H1 (cell line): Measurements from ENCODE around the gene SV2C. TPM values are rescaled to one million over a fixed set of nuclear protein-coding genes. Genes with fewer than 3 reads are reported as not detected.

Experiments
- CTCF ChIA-PET: fragments of 300-600 bp; sonication (Branson Sonifier 250); formaldehyde crosslinking; loops from one replicate; lab custom pipeline; 2021; ENCODE audit not compliant: partially characterized antibody; lab: Charles Lee
- POLR2A ChIA-PET: fragments of 300-600 bp; sonication (Branson Sonifier 250); formaldehyde crosslinking; loops from one replicate; lab custom pipeline; 2021; ENCODE audit warnings: inconsistent platforms; ENCODE audit not compliant: partially characterized antibody; lab: Charles Lee
- DNase-seq, 2 experiments: peaks; one replicate each; pipeline versions ENCODE4 v3.0.0 to v3.0.0-alpha.2; 2010 to 2022; ENCODE audit warnings: low spot score in 2 of 2, low read depth in 1 of 2, mixed read lengths in 1 of 2
- FAIRE-seq: peaks from 2 replicates; lab custom pipeline; 2011; peaks lifted over from hg19 to GRCh38; lab: Jason Lieb, UNC
- H2AFZ ChIP-seq: 2 replicates; pipeline ENCODE4 v1.8.1; 2012; ENCODE audit warnings: low read length, inconsistent platforms
- H2AK5ac ChIP-seq: 2 replicates; pipeline ENCODE4 v1.6.1; 2013; ENCODE audit warnings: low read depth, low read length
- H2BK120ac ChIP-seq: replicated peaks from 2 replicates; pipeline ENCODE3; 2013; ENCODE audit warnings: low read depth, low read length, inconsistent platforms
- H2BK12ac ChIP-seq: 2 replicates; pipeline ENCODE4 v1.6.1; 2013; ENCODE audit warnings: low read depth, low read length
- H2BK15ac ChIP-seq: 2 replicates; pipeline ENCODE4 v1.6.1; 2013; ENCODE audit warnings: low read length
- H2BK20ac ChIP-seq: 2 replicates; pipeline ENCODE4 v1.6.1; 2013; ENCODE audit warnings: low read length
- H2BK5ac ChIP-seq: 2 replicates; pipeline ENCODE4 v1.6.1; 2013; ENCODE audit warnings: low read depth, low read length
- H3K14ac ChIP-seq: 2 replicates; pipeline ENCODE4 v1.6.1; 2013; ENCODE audit warnings: inconsistent platforms; ENCODE audit not compliant: insufficient read length
- H3K18ac ChIP-seq: 2 replicates; pipeline ENCODE4 v1.6.1; 2013; ENCODE audit warnings: low read length; ENCODE audit errors: extremely low read depth
- H3K23ac ChIP-seq: 2 replicates; pipeline ENCODE4 v1.6.1; 2013; ENCODE audit warnings: inconsistent platforms; ENCODE audit not compliant: insufficient read length
- H3K23me2 ChIP-seq: 2 replicates; pipeline ENCODE4 v1.6.1; 2013; ENCODE audit warnings: low read depth, low read length
- H3K27ac ChIP-seq: 2 replicates; pipeline ENCODE4 v1.6.1; 2011; ENCODE audit warnings: low read depth, low read length, inconsistent platforms
- H3K27me3 ChIP-seq, 4 experiments: replicated peaks in 1 of 4; 1 replicate in 1 of 4; 2 replicates in 3 of 4; pipeline versions ENCODE4 v1.6.1 to v1.8.1; 2011 to 2013; ENCODE audit warnings: low read length in 3 of 4, mild to moderate bottlenecking in 3 of 4, inconsistent platforms in 2 of 4, mixed read lengths in 2 of 4, moderate library complexity in 1 of 4; ENCODE audit not compliant: control insufficient read depth in 3 of 4, insufficient read depth in 3 of 4; ENCODE audit errors: extremely low read depth in 1 of 4
- H3K36me3 ChIP-seq, 4 experiments: 2 replicates each; pipeline versions ENCODE4 v1.6.1 to v1.8.1; 2011 to 2013; ENCODE audit warnings: mild to moderate bottlenecking in 4 of 4, low read length in 3 of 4, moderate library complexity in 2 of 4, control low read depth in 1 of 4, inconsistent platforms in 1 of 4; ENCODE audit not compliant: insufficient read depth in 4 of 4, control insufficient read depth in 2 of 4
- H3K4ac ChIP-seq: replicated peaks from 2 replicates; pipeline ENCODE3; 2013; ENCODE audit warnings: low read length, low read depth, mixed read lengths, inconsistent platforms; ENCODE audit not compliant: insufficient read length
- H3K4me1 ChIP-seq, 4 experiments: replicated peaks in 1 of 4; 1 replicate in 1 of 4; 2 replicates in 3 of 4; pipeline versions ENCODE4 v1.6.1 to v1.8.1; 2011 to 2013; ENCODE audit warnings: low read length in 3 of 4, inconsistent platforms in 2 of 4, mixed read lengths in 1 of 4; ENCODE audit not compliant: insufficient read depth in 4 of 4, control insufficient read depth in 3 of 4
- H3K4me2 ChIP-seq, 2 experiments: 2 replicates each; pipeline versions ENCODE4 v1.6.1 to v1.8.1; 2011 to 2013; ENCODE audit warnings: low read depth in 2 of 2, low read length in 2 of 2, control low read depth in 1 of 2, inconsistent platforms in 1 of 2, mild to moderate bottlenecking in 1 of 2; ENCODE audit not compliant: insufficient read depth in 1 of 2
- H3K4me3 ChIP-seq, 4 experiments: fragments of 200-600, 300-600 bp in 1 of 4; sonication (generic), shearing (Covaris generic), sonication (Bioruptor Twin) in 1 of 4; 2 replicates each; pipeline versions ENCODE4 v1.5.1 to v1.8.1; 2011 to 2016; ENCODE audit warnings: low read length in 4 of 4, low read depth in 3 of 4, control low read depth in 2 of 4, inconsistent platforms in 2 of 4, mild to moderate bottlenecking in 2 of 4, mixed read lengths in 1 of 4, moderate library complexity in 1 of 4; ENCODE audit not compliant: insufficient read depth in 2 of 4; ENCODE audit errors: extremely low read depth in 1 of 4
- H3K56ac ChIP-seq: replicated peaks from 2 replicates; pipeline ENCODE3; 2013; ENCODE audit warnings: low read depth, mild to moderate bottlenecking, mixed read lengths, low read length, inconsistent platforms; ENCODE audit not compliant: insufficient read length
- H3K79me1 ChIP-seq: 2 replicates; pipeline ENCODE4 v1.6.1; 2013; ENCODE audit warnings: low read depth, low read length, control low read depth
- H3K79me2 ChIP-seq, 2 experiments: 2 replicates each; pipeline versions ENCODE4 v1.6.1 to v1.8.1; 2012 to 2013; ENCODE audit warnings: low read length in 2 of 2, mild to moderate bottlenecking in 2 of 2, inconsistent platforms in 1 of 2; ENCODE audit not compliant: insufficient read depth in 2 of 2, control insufficient read depth in 1 of 2
- H3K9ac ChIP-seq, 4 experiments: replicated peaks in 1 of 4; 1 replicate in 1 of 4; 2 replicates in 3 of 4; pipeline versions ENCODE4 v1.6.1 to v1.8.1; 2011 to 2013; ENCODE audit warnings: low read depth in 3 of 4, low read length in 3 of 4, control low read depth in 2 of 4, mild to moderate bottlenecking in 2 of 4, moderate library complexity in 2 of 4, inconsistent platforms in 1 of 4; ENCODE audit errors: extremely low read depth in 1 of 4
- H3K9me3 ChIP-seq, 2 experiments: 2 replicates each; pipeline versions ENCODE4 v1.6.1 to v1.8.1; 2012 to 2013; ENCODE audit warnings: mild to moderate bottlenecking in 2 of 2, moderate library complexity in 2 of 2, control low read depth in 1 of 2, inconsistent platforms in 1 of 2, low read depth in 1 of 2, low read length in 1 of 2, mixed read lengths in 1 of 2; ENCODE audit not compliant: insufficient read depth in 2 of 2
- H4K20me1 ChIP-seq, 2 experiments: replicated peaks in 1 of 2; 2 replicates each; pipeline versions ENCODE3 to v1.8.1; 2011 to 2013; ENCODE audit warnings: inconsistent platforms in 2 of 2, low read length in 2 of 2, mild to moderate bottlenecking in 1 of 2; ENCODE audit not compliant: insufficient read depth in 2 of 2, control insufficient read depth in 1 of 2
- H4K5ac ChIP-seq: 2 replicates; pipeline ENCODE4 v1.6.1; 2013; ENCODE audit warnings: low read length, low read depth, mixed read lengths, inconsistent platforms; ENCODE audit not compliant: insufficient read length
- H4K8ac ChIP-seq: 2 replicates; pipeline ENCODE4 v1.8.0; 2013; ENCODE audit warnings: mild to moderate bottlenecking, moderate library complexity, low read length, inconsistent platforms; ENCODE audit not compliant: insufficient read depth; ENCODE audit errors: extremely low read depth
- H4K91ac ChIP-seq: replicated peaks from 2 replicates; pipeline ENCODE3; 2013; ENCODE audit warnings: low read length, mixed read lengths, inconsistent platforms; ENCODE audit not compliant: insufficient read length
- ASH2L ChIP-seq: fragments of 200-600, 300-600 bp; sonication (generic); IDR thresholded peaks from one replicate; pipeline ENCODE4 v1.7.1; 2017; ENCODE audit warnings: low read length
- EGR1 ChIP-seq: IDR thresholded peaks from 2 replicates; pipeline ENCODE4 v1.6.1; 2011; ENCODE audit warnings: low read depth, low read length, borderline replicate concordance
- HDAC2 ChIP-seq, 2 experiments: fragments of 300-600 bp in 1 of 2; sonication (generic) in 1 of 2; IDR thresholded peaks; 2 replicates each; pipeline ENCODE4 v1.6.1; 2011 to 2012; ENCODE audit warnings: low read depth in 2 of 2, low read length in 2 of 2, mild to moderate bottlenecking in 2 of 2, moderate library complexity in 2 of 2, borderline replicate concordance in 1 of 2, inconsistent platforms in 1 of 2
- JUND ChIP-seq: IDR thresholded peaks from 2 replicates; pipeline ENCODE4 v1.6.1; 2011; ENCODE audit warnings: mild to moderate bottlenecking, improper control_type of control experiment, low read length
- KDM5A ChIP-seq: fragments of 200-600 bp; IDR thresholded peaks from 2 replicates; pipeline ENCODE4 v1.7.1; 2012; ENCODE audit warnings: mild to moderate bottlenecking, low read length, inconsistent platforms, mixed read lengths
- MAFK ChIP-seq: IDR thresholded peaks from 2 replicates; pipeline ENCODE4 v1.6.1; 2012; ENCODE audit warnings: low read depth, mild to moderate bottlenecking, improper control_type of control experiment, low read length
- POLR2A ChIP-seq, 2 experiments: IDR thresholded peaks; 1 replicate in 1 of 2; 2 replicates in 1 of 2; pipeline ENCODE4 v1.6.1; 2011; ENCODE audit warnings: low read depth in 2 of 2, low read length in 2 of 2, mild to moderate bottlenecking in 2 of 2; ENCODE audit errors: control extremely low read depth in 1 of 2
- POLR2AphosphoS5 ChIP-seq: IDR thresholded peaks from 2 replicates; pipeline ENCODE4 v1.6.1; 2011; ENCODE audit warnings: low read depth, low read length
- POU5F1 ChIP-seq: IDR thresholded peaks from 2 replicates; pipeline ENCODE4 v1.6.1; 2011; ENCODE audit warnings: low read depth, mild to moderate bottlenecking, low read length, moderate library complexity
- RNF2 ChIP-seq: fragments of 200-900, 300-1000 bp; sonication (generic); IDR thresholded peaks from 2 replicates; pipeline ENCODE4 v1.7.1; 2016; ENCODE audit warnings: borderline replicate concordance, low read depth, mild to moderate bottlenecking, antibody characterized with exemption, low read length; ENCODE audit not compliant: poor library complexity, severe bottlenecking; ENCODE audit errors: missing control alignments
- SIRT6 ChIP-seq: IDR thresholded peaks from one replicate; pipeline ENCODE4 v1.7.1; 2012; ENCODE audit warnings: low read length, inconsistent platforms
- SP1 ChIP-seq: IDR thresholded peaks from 2 replicates; pipeline ENCODE4 v1.6.1; 2011; ENCODE audit warnings: low read depth, low read length
- SP4 ChIP-seq: IDR thresholded peaks from 2 replicates; pipeline ENCODE4 v1.6.1; 2012; ENCODE audit warnings: low read length, inconsistent platforms
- SUZ12 ChIP-seq: fragments of 200-600 bp; sonication (generic); IDR thresholded peaks from 2 replicates; pipeline ENCODE4 v1.6.1; 2012; ENCODE audit warnings: mild to moderate bottlenecking, inconsistent platforms, low read length, moderate library complexity, mixed read lengths
- TAF1 ChIP-seq: IDR thresholded peaks from 2 replicates; pipeline ENCODE4 v1.6.1; 2011; ENCODE audit warnings: mild to moderate bottlenecking, low read depth, low read length
- TBP ChIP-seq: IDR thresholded peaks from 2 replicates; pipeline ENCODE4 v1.6.1; 2011; ENCODE audit warnings: low read depth, low read length, improper control_type of control experiment
- WGBS, 2 experiments: shearing (Covaris generic) in 1 of 2; methylation state at CpG; one replicate each; pipeline versions ENCODE4 v1.1.6 to v1.1.7; 2013 to 2015; ENCODE audit warnings: low lambda C conversion rate in 2 of 2, mixed read lengths in 2 of 2, inconsistent platforms in 1 of 2, low coverage in 1 of 2, missing lambda C conversion rate in 1 of 2; ENCODE audit not compliant: insufficient replicate concordance in 2 of 2, insufficient coverage in 1 of 2, insufficient read length in 1 of 2; ENCODE audit errors: extremely low coverage in 1 of 2, missing lambda C conversion rate in 1 of 2; 5-methylcytosine and 5-hydroxymethylcytosine counted together
- polyA plus RNA-seq, 7 experiments: library from polyadenylated mRNA; depleted of rRNA in 3 of 7; stranded (reverse) in 5 of 7; unstranded in 2 of 7; fragments of >200 nt in 5 of 7; fragments of 200-250 nt in 2 of 7; gene quantifications; 1 replicate in 5 of 7; 2 replicates in 1 of 7; 4 replicates in 1 of 7; pipeline versions ENCODE4 v1.2.1 to v1.2.3, GENCODE V29; 2011 to 2013; ENCODE audit warnings: missing spikeins in 2 of 7, mixed read lengths in 2 of 7
- total RNA-seq: library from RNA; stranded (reverse); fragmentation: NEBNext Ultra II Directional; extraction: Animal tissue kit (Norgen Biotek cat#: 25700); gene quantifications from 2 replicates; pipeline ENCODE4 v1.2.1, GENCODE V29; 2021

SV2C gene
- total and polyA plus RNA-seq, 2 of the 8 experiments (the other 6 are each of a cell fraction or from before 2014, with no cell fraction given) = 0.08 to 0.24 TPM

- Histone ChIP-seq H2BK15ac (no peak overlapping the region), H3K4me3 (no peak overlapping the region), H4K91ac (no peak overlapping the region), H3K18ac (no peak overlapping the region), H3K23ac (no peak overlapping the region), H2BK120ac (no peak overlapping the region), H2BK20ac (no peak overlapping the region), H3K79me1 (no peaks in the 10 kb centered on the region), H3K56ac (no peak overlapping the region), H4K8ac (no peak overlapping the region), H4K5ac (no peak overlapping the region), H2AFZ (no peak overlapping the region), H3K4ac (no peak overlapping the region), H3K9ac (no peak overlapping the region), H3K27ac (no peak overlapping the region), H2BK12ac (no peak overlapping the region), H2AK5ac (no peak overlapping the region), H3K36me3 (no peaks in the 10 kb centered on the region), H3K4me1 (no peaks in the 10 kb centered on the region), H3K4me2 (no peak overlapping the region), H3K14ac (no peak overlapping the region), H2BK5ac (no peak overlapping the region), H3K9me3 (no peaks in the 10 kb centered on the region), H3K23me2 (no peaks in the 10 kb centered on the region), H4K20me1 (no peaks in the 10 kb centered on the region), H3K79me2 (no peaks in the 10 kb centered on the region), H3K27me3 (no peaks in the 10 kb centered on the region; a peak in 1 of 7 replicates)
- 93% methylated on average over 4 of the region's 4 CpGs; no CpG with 5 or more reads in 1 of the 2 experiments for WGBS, 2 experiments
- no peak for TF ChIP-seq TBP
- no peak for TF ChIP-seq HDAC2 (IDR thresholded peaks at IDR 0.05; ENCODE audit: borderline replicate concordance in 1 of 2, low read depth in 2 of 2, low read length in 2 of 2)
- TF ChIP-seq SP1 = no peak
- TF ChIP-seq SP4 = no peak
- TF ChIP-seq TAF1 = no peak
- TF ChIP-seq JUND = no peak
- TF ChIP-seq SUZ12 = no peak
- no peak for TF ChIP-seq KDM5A
- no peak for TF ChIP-seq MAFK
- no peak for TF ChIP-seq POU5F1
- no peak for TF ChIP-seq POLR2AphosphoS5
- no peak for TF ChIP-seq ASH2L
- TF ChIP-seq SIRT6 = no peak
- TF ChIP-seq EGR1 = no peak
- TF ChIP-seq RNF2 = no peak
- no peak for TF ChIP-seq POLR2A (IDR thresholded peaks at IDR 0.05; ENCODE audit: control extremely low read depth in 1 of 2, low read depth in 2 of 2, low read length in 2 of 2)
- ChIA-PET CTCF (interaction anchor here (0.6 to 2.1 kb wide), 7 partner anchors 7 to 329 kb away, joined by 3 to 11 read pairs (median 4); no protein-coding TSS in a partner anchor), POLR2A (interaction anchor here (1.0 kb wide), 1 partner anchor 9 kb away, joined by 3 read pairs; no protein-coding TSS in a partner anchor)
- FAIRE-seq (no peak), DNase-seq (no peak)
These were observed 133.6 kb downstream of the SV2C start for GRCh38 chr5:76216748-76217147.
